Gastroesophageal sphincter (tissue), 4 donors: Measurements from ENCODE around the gene CISH. TPM values are rescaled to one million over a fixed set of nuclear protein-coding genes. Genes with fewer than 3 reads are reported as not detected.

Experiments used
- ATAC-seq: fragments of 150-250 bp; one replicate; pipeline ENCODE4 v1.9.1; 2016; ENCODE audit warnings: mild to moderate bottlenecking, moderate library complexity
- H3K27ac ChIP-seq, 4 donors: fragments of 200-600 bp; sonication (generic) in 3 of 4; 1 replicate in 3 of 4; 2 replicates in 1 of 4; pipeline ENCODE4 v1.5.1; 2016 to 2019
- H3K27me3 ChIP-seq: fragments of 200-600 bp; sonication (generic); one replicate; pipeline ENCODE4 v1.5.1; 2019
- H3K36me3 ChIP-seq, 2 donors: fragments of 200-600 bp; sonication (generic); one replicate each; pipeline ENCODE4 v1.5.1; 2019; ENCODE audit warnings: control low read depth in 1 of 2
- H3K4me1 ChIP-seq, 3 donors: fragments of 200-600 bp; sonication (generic); 1 replicate in 2 of 3; 2 replicates in 1 of 3; pipeline ENCODE4 v1.5.1; 2016 to 2019; ENCODE audit warnings: control low read depth in 2 of 3
- H3K4me3 ChIP-seq, 2 donors: fragments of 200-600 bp; sonication (generic); one replicate each; pipeline ENCODE4 v1.5.1; 2019; ENCODE audit warnings: mild to moderate bottlenecking in 1 of 2, moderate library complexity in 1 of 2
- H3K9me3 ChIP-seq, 3 donors: fragments of 200-600 bp; sonication (generic); one replicate each; pipeline ENCODE4 v1.5.1; 2017 to 2019; ENCODE audit warnings: control low read depth in 2 of 3
- EP300 ChIP-seq: sonication (generic); formaldehyde crosslinking; IDR thresholded peaks from one replicate; pipeline ENCODE4 v1.6.1; 2017; ENCODE audit warnings: antibody characterized with exemption, mild to moderate bottlenecking
- POLR2A ChIP-seq, 2 donors: fragments of 450-650 bp; IDR thresholded peaks; one replicate each; pipeline ENCODE4 v1.6.1; 2017; ENCODE audit warnings: antibody characterized with exemption in 2 of 2, mild to moderate bottlenecking in 2 of 2, moderate library complexity in 1 of 2
- POLR2AphosphoS5 ChIP-seq: sonication (generic); formaldehyde crosslinking; IDR thresholded peaks from one replicate; pipeline ENCODE4 v1.6.1; 2017; ENCODE audit warnings: antibody characterized with exemption
- WGBS, 2 donors: methylation state at CpG; one replicate each; pipeline ENCODE4 v1.1.5; 2018; ENCODE audit warnings: low coverage in 1 of 2; 5-methylcytosine and 5-hydroxymethylcytosine counted together
- total RNA-seq, 4 donors: library from RNA; depleted of rRNA; stranded (reverse); fragments of >200 nt; gene quantifications; one replicate each; pipeline ENCODE4 v1.1.0, GENCODE V29; 2016
- TF ChIP-seq, protein P1 (sequence below), 4 experiments: fragments of 200-600 bp in 2 of 4; fragments of 450-650 bp in 2 of 4; sonication (generic) in 1 of 4; IDR thresholded peaks; one replicate each; pipeline ENCODE4 v1.5.1; 2017 to 2019; ENCODE audit warnings: antibody characterized with exemption in 4 of 4, mild to moderate bottlenecking in 2 of 4, moderate library complexity in 2 of 4

Gene CISH
- total RNA-seq, 4 donors from 2014 or later: 0.99 to 9.3 (median 3.6) TPM

DNA sequence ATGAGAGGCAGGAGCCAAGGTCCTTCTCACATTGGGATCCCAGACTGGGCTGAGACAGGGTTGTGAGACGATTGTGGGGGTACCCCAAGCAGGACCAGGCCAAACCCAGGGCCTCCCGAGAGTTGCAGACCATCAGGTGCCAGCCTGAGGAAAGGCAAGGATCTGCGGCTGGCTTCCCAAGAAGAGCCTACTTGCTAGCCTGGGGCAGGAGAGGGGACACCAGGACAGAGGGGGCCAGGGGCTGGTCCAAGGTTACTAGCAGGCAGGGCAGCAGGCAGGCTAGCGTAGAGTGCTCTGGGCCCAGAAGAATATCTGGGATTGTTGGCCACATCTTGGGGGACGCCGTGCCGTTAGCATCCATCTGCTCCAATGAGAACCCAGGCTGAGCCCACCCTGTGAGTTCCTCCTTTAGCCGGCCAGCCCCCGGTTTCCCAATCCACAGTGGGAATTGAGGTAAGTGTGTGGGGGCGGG, 546 bp downstream of the CISH start:
- H3K4me1 ChIP-seq: peaks cover 0 to 83% (median 28%) of the 10 kb centered on the region in 3 donors
- WGBS, 2 donors: 0 to 4% methylated on average over 5 of the region's 10 CpGs
- no peak for TF ChIP-seq POLR2A (IDR thresholded peaks at IDR 0.05)
- TF ChIP-seq POLR2AphosphoS5: no peak
- TF ChIP-seq EP300: no peak
- TF ChIP-seq, protein P1, sequence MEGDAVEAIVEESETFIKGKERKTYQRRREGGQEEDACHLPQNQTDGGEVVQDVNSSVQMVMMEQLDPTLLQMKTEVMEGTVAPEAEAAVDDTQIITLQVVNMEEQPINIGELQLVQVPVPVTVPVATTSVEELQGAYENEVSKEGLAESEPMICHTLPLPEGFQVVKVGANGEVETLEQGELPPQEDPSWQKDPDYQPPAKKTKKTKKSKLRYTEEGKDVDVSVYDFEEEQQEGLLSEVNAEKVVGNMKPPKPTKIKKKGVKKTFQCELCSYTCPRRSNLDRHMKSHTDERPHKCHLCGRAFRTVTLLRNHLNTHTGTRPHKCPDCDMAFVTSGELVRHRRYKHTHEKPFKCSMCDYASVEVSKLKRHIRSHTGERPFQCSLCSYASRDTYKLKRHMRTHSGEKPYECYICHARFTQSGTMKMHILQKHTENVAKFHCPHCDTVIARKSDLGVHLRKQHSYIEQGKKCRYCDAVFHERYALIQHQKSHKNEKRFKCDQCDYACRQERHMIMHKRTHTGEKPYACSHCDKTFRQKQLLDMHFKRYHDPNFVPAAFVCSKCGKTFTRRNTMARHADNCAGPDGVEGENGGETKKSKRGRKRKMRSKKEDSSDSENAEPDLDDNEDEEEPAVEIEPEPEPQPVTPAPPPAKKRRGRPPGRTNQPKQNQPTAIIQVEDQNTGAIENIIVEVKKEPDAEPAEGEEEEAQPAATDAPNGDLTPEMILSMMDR (IDR thresholded peaks at IDR 0.05): no peak
- ATAC-seq: no peak
- H3K27ac ChIP-seq: peak overlapping the region; percentile 37 to 90 (median 82)
- peak overlapping the region; percentile 49 to 66 for H3K4me3 ChIP-seq
- peaks cover 0 to 26% of the 10 kb centered on the region in 2 donors for H3K36me3 ChIP-seq
- no peaks in the 10 kb centered on the region for H3K9me3 ChIP-seq
- H3K27me3 ChIP-seq: no peaks in the 10 kb centered on the region

DNA sequence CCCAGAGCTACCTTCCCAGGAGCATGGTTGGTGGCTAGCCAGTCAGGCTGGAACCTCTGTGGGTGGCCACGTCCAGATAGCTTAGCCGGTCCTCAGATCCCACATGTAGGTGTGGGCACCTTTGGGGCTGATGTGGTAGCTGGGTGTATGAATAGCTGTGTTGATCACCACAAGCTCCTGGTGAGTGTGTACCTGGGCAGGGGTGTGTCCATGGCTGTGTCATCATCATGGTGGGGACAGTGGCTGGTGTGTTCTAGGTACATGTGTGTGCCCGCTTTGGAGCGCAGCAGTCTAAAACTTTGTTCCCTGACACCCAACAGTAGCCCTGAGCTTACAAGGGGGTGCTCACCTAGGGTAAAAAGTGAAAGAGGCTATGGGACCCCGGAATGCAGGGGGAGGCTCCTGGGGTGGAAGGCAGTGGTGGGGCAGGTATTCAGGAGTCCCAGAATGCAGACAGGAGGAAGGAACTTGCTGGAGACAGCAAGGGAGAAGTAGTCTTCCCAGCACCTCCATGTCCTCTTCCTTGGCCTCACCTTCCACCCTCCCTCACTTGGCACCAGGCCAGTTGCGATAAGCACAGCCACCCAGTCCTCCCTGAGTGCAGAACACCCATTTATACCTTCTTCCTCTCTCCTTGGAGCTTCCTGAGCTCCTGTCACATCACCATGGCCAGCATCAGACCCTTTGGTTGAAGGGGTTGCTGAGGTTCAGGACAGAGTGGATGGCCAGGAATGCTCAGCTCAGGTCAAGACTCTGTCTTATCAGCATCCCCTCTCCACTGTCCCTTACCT, 1.2 kb downstream of the CISH start:
- H3K27ac ChIP-seq: peak overlapping the region in 2 of 4 donors; percentile 86 to 90
- 0% methylated on average over 1 of the region's 6 CpGs; no CpG with 5 or more reads in 1 of the 2 donors for WGBS, 2 donors

DNA sequence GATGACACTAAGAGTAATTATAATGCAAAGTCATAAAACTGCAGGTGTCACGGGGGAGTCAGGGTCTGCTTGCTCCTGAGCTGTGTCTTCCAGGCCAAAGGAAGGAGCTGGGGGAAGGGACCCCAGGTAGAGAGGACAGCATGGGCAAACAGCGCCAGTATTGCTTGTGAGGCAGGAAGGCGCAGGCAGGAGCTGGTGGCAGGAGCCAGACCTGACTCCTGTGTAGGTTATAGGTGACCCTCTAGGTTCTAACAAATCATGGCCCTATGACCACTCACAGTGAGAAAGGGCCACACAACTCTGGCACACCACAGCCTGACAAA, 1.9 kb downstream of the CISH start:
- TF ChIP-seq POLR2AphosphoS5 (no peak), POLR2A (IDR thresholded peaks at IDR 0.05) (no peak), EP300 (no peak)
- TF ChIP-seq, protein P1 (IDR thresholded peaks at IDR 0.05): no peak
- Histone ChIP-seq H3K9me3 (no peaks in the 10 kb centered on the region), H3K4me3 (peak overlapping the region in 1 of 2 donors; percentile 66), H3K4me1 (peaks cover 0 to 89% (median 28%) of the 10 kb centered on the region in 3 donors), H3K27me3 (no peaks in the 10 kb centered on the region), H3K36me3 (peaks cover 0 to 37% of the 10 kb centered on the region in 2 donors), H3K27ac (peak overlapping the region in 1 of 4 donors; percentile 90)
- WGBS, 2 donors: no CpG with 5 or more reads among the region's 3 CpGs
- ATAC-seq: no peak

More for the DNA sequence above, 1.2 kb downstream of the CISH start:
- Histone ChIP-seq H3K4me1 (peaks cover 0 to 83% (median 28%) of the 10 kb centered on the region in 3 donors), H3K27me3 (no peaks in the 10 kb centered on the region), H3K36me3 (peaks cover 0 to 30% of the 10 kb centered on the region in 2 donors), H3K4me3 (peak overlapping the region; percentile 49 to 66), H3K9me3 (no peaks in the 10 kb centered on the region)
- TF ChIP-seq EP300: no peak
- no peak for TF ChIP-seq POLR2A (IDR thresholded peaks at IDR 0.05)
- TF ChIP-seq, protein P1 (IDR thresholded peaks at IDR 0.05): no peak
- TF ChIP-seq POLR2AphosphoS5: no peak
- ATAC-seq: no peak

GRCh38 chr3:50609071-50609762, 2.4 kb downstream of the CISH start:
- H3K27me3 ChIP-seq: no peaks in the 10 kb centered on the region
- no peaks in the 10 kb centered on the region for H3K9me3 ChIP-seq
- peaks cover 0 to 42% of the 10 kb centered on the region in 2 donors for H3K36me3 ChIP-seq
- ATAC-seq: no peak
- WGBS, 2 donors: 80 to 83% methylated on average over 1 to 3 of the region's 5 CpGs
- peak overlapping the region in 1 of 2 donors; percentile 66 for H3K4me3 ChIP-seq
- TF ChIP-seq POLR2A (IDR thresholded peaks at IDR 0.05): no peak
- TF ChIP-seq POLR2AphosphoS5: no peak
- TF ChIP-seq, protein P1 (IDR thresholded peaks at IDR 0.05): no peak
- no peak for TF ChIP-seq EP300
- peaks cover 0 to 94% (median 28%) of the 10 kb centered on the region in 3 donors for H3K4me1 ChIP-seq
- H3K27ac ChIP-seq: peak overlapping the region in 1 of 4 donors; percentile 90
